ENCODE results near the gene AIDA.
"Not testable (repeated sequence)": the region's sequence is repeated elsewhere in the genome, so short reads cannot be mapped to it uniquely, and the experiment has no call there.

The AIDA gene

DNA sequence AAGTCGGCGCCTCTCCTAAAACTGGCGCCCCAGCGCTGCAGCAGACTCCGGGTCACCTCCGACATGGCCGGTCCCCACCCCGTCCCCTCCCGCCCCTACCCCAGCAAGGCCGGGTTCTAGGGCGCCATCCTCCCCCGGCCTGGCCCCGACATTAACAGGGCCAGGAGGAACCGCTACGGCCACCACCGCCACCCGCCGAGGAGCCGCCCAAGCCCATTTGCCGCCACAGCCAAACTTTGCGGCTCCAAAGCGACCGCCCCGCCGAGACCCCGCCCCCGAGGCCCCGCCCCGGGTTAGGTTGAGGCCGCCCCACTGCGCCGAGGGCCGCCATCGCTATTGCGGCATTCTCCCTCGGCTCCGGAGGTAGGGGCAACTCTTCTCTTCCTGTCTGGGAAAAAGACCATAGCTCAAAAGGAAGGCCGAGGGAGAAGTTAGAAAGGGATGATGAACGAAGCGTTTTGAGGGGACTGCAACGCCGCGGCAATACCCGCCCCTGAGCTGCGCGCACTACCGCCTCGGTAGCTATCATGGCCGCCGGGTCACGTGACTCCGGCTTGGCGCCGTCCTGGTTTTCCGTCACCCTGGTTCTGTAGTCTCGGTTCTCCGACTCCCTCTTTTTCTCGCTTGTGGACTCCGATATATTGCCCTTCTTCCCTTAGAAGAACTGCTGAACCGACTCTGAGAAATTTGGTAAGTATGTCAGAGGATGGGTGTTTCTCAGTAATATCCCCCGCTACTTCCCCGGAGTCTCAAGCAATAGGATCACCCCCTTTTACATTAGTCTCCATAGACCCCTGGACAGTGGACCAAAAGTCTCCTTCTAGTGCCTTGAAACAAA is at the start of gene AIDA, which contains the start of gene BROX:
AIDA (minus strand) TSS at position 239 of the 838 bp plus-strand sequence; CDS start at position 65, 174 bp downstream.
BROX (plus strand) TSS at position 312 of the 838 bp plus-strand sequence. CDS start 3,136 bp downstream, outside the sequence.
- peak; percentile 65 for DNase-seq

GRCh38 chr1:222761083-222761482 is 48.8 kb upstream of the AIDA start:
- DNase-seq, result no peak

GRCh38 chr1:222759451-222760035 is 47.3 kb upstream of the AIDA start:
- no peak for DNase-seq

GRCh38 chr1:222757646-222758268 is 45.5 kb upstream of the AIDA start:
- DNase-seq, result no peak

- DNase-seq, result no peak
Observed at GRCh38 chr1:222754366-222755139, 42.3 kb upstream of the AIDA start.

GRCh38 chr1:222751255-222751654 is 39.0 kb upstream of the AIDA start:
- DNase-seq, result no peak

DNA sequence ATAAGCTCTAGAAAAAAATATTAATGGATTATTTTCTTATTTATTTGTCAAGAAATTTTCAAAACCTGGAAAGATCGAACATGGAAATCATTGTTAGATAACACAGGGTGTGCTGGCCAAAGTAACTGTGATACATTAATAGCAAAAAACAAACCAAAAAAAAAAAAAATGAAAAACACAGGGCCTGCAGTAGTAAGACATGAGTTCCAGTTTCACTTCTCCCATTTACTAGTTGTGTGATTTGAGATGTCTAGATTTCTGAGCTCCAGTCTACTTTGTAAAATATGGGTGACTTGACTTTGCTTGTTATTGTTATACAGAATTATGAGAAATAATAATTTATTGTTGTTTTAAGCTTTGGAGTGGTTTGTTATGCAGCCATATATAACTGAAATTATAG is 38.4 kb upstream of the AIDA start:
- no peak for DNase-seq

GRCh38 chr1:222749927-222750326 is 37.6 kb upstream of the AIDA start:
- DNase-seq, result no peak

GRCh38 chr1:222741630-222742457 is 29.6 kb upstream of the AIDA start:
- DNase-seq, result not testable (repeated sequence)

DNA sequence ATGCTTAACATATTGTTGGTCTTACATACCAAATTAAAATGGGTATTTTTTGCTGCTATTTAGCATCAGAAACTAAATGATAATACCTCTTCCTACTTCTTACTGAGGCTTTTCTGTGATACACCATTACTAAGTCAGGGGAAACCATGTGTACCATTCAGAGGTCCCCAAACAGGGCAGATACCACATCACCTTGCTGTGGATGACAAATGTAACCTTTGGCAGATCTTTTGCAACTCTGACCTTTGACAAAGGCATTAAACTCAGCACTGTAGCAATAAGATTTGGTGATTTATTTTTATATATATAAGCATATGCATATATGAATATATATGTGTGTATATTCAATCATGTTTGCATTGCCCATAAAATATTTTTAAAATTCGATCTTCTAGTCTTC is 27.6 kb upstream of the AIDA start:
- no peak for DNase-seq

- DNase-seq, result no peak
Observed at GRCh38 chr1:222739465-222739864, 27.2 kb upstream of the AIDA start.

DNA sequence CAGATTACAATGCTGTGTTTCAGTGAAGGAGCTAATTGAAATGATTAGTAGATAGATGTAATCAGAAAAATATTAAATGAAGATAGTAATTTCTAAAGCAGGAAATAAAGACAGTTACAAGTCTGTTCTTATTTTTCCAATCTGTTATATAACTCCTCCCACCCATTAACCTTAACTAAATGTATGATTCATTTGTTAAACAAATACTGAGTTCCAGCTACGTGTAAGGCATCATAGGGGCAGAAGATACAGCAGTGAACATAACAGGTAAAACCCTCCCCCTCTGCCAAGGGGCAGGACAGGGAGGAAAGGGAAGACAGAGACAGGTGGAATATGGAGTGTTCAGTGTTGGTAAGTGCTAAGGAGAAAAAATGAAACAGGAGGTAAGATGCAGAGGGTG is 24.7 kb upstream of the AIDA start, which contains the start of gene FAM177B:
FAM177B (plus strand) TSS at position 231 of the 400 bp plus-strand sequence. CDS start 9,344 bp downstream, outside the sequence.
- no peak for DNase-seq

- no peak for DNase-seq
Observed at GRCh38 chr1:222736470-222736869, 24.2 kb upstream of the AIDA start.

DNA sequence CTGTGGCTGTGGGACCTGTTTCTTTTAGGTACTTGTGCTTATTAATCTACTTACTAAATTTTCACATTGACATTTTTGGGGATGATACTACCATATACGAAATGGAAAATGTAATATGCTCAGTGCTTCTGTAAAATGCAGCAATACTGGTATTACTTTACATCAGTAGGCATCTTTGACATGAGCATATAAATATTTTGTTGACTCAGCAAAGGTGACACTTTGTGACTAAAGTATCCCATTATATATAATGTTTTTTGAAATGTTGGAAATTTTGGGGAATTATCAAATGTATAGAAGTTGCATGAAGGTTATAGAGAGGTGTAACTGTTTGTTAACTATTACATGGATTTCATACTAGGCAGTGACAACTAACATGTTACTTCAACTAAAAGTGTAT is 22.4 kb upstream of the AIDA start:
- no peak for DNase-seq

- DNase-seq, result no peak
Observed at GRCh38 chr1:222732216-222733159, 20.2 kb upstream of the AIDA start.

GRCh38 chr1:222730866-222731265 is 18.6 kb upstream of the AIDA start:
- no peak for DNase-seq

GRCh38 chr1:222728746-222729145 is 16.5 kb upstream of the AIDA start:
- no peak for DNase-seq

- no peak for DNase-seq
Observed at GRCh38 chr1:222716393-222716792, 4.1 kb upstream of the AIDA start.

- DNase-seq, result peak; percentile 92
Observed at GRCh38 chr1:222713091-222713961, 1.0 kb upstream of the AIDA start.

Measured in NCI-H2029 (cell line).